ENCODE measurements around the gene SPACA5.
"Not testable (repeated sequence)": the region's sequence is repeated elsewhere in the genome, so short reads cannot be mapped to it uniquely, and the experiment has no call there.

The SPACA5 gene

DNA sequence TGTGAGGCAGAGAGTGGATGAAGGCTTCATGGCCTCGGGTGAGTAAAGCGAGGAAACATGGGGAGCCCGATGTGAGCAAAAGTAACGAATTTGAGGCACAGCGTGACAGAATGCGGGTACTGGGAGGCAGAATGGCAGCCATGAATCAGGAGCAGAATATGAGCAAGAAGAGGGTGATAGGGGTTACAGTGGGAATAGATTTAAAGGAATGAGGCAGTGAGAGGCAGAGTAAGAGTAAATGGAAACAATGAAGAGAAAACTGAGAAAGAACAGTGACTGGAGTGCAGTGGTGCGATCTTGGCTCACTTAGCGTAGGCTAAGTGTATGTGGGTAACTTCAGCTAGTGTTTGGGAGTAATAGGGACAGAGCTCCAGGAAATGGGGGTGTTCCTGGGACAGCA, at the start of gene SPACA5:
Gene SPACA5, plus strand, starts transcription at position 301 of the 400 bp plus-strand sequence. CDS start 815 bp downstream, outside the sequence.
- not testable (repeated sequence) for H3K4me3 ChIP-seq (ENCODE audit: low read depth, low read length)

DNA sequence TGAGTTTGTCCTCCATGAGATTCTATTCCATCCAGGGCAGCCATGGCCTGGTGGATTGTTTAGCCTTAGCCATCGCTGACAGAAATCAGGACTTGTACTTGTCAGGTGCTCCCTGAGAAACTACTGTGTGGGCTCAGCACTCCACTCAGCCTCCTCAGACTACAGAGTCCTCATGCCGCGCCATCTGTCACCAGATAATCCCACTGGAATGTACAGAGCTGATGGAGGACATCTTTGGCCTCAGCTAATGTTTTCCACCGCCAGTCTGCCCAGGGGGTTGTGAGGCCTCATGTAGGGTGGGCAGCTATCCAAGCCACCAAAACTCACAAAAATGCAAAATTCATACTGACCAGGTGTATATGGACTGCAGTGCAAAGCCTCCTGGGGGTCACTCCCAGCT, 48.6 kb upstream of the SPACA5 start:
- H3K4me3 ChIP-seq (ENCODE audit: low read depth, low read length) = not testable (repeated sequence)

DNA sequence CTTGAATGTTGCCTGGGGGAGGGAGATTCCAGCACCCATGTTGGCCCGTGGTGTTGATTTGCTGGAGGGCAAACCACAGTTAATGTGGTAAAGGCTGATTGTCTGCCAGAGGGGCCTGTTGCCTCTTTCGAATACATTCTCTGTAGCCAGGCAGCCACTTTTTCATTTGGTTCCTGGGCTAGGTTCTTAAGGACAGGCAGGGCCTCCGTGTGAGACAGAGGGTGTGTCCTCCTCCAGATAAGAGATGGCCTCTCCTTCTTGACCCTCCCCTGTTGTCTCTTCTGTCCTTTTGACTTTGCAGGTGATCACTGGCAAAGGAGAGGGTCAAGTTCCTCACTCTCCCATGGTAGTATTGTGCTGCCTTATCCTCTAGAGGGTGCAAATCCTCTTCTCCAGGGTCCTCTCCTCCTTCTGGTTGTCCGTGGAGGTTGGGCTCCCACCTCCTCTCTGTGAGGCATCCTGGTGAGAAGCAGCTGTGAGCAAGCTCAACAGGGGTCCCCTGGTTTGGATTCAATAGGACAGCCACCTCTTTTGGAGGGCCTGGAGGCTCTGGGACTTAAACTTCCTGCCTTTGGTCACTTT, 47.9 kb upstream of the SPACA5 start:
- no peak overlapping the region for H3K4me3 ChIP-seq (ENCODE audit: low read depth, low read length)
- TF ChIP-seq, protein P1, sequence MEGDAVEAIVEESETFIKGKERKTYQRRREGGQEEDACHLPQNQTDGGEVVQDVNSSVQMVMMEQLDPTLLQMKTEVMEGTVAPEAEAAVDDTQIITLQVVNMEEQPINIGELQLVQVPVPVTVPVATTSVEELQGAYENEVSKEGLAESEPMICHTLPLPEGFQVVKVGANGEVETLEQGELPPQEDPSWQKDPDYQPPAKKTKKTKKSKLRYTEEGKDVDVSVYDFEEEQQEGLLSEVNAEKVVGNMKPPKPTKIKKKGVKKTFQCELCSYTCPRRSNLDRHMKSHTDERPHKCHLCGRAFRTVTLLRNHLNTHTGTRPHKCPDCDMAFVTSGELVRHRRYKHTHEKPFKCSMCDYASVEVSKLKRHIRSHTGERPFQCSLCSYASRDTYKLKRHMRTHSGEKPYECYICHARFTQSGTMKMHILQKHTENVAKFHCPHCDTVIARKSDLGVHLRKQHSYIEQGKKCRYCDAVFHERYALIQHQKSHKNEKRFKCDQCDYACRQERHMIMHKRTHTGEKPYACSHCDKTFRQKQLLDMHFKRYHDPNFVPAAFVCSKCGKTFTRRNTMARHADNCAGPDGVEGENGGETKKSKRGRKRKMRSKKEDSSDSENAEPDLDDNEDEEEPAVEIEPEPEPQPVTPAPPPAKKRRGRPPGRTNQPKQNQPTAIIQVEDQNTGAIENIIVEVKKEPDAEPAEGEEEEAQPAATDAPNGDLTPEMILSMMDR (IDR thresholded peaks at IDR 0.05; ENCODE audit: borderline replicate concordance, insufficient read depth, low read depth, low read length) = 0 out of 2 replicates have a peak, but pooled peaks have one; percentile 21

DNA sequence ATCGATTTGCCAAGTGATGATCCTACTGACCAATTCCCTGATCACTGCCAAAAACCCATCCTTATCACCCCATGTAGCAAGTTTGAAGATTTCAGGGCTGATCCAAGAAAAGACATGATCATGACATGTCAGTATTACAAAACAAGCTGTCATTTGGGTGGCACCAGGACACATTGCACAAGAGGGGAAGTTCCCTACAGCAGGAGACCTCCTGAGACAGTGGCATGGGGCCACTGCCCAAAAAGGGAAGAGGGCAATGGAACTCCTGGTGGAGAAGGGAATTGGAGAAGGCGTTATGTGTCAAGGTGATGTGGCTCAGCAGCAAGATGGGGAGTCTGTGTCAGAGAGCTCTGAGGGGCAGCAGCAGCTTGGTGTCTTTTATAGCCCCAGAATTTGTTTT, 46.4 kb upstream of the SPACA5 start:
- TF ChIP-seq, protein P1 (IDR thresholded peaks at IDR 0.05; ENCODE audit: borderline replicate concordance, insufficient read depth, low read depth, low read length) = no peak

DNA sequence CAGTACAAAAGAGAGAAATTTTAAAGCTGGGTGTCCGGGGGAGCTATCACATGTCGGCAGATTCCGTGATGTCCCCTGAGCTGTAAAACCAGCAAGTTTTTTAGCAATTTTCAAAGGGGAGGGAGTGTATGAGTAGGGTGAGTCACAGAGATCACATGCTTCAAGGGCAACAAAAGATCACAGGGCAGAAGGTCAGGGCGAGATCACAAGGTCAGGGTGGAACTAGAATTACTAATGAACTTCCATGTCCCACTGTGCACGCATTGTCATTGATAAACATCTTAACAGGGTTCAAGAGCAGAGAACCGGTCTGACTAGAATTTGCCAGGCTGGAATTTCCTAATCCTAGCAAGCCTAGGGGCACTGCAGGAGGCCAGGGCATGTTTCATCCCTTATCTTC, 45.0 kb upstream of the SPACA5 start:
- H3K4me3 ChIP-seq (ENCODE audit: low read depth, low read length) = not testable (repeated sequence)

More for the DNA sequence above, 46.4 kb upstream of the SPACA5 start:
- H3K4me3 ChIP-seq (ENCODE audit: low read depth, low read length) = no peak overlapping the region

DNA sequence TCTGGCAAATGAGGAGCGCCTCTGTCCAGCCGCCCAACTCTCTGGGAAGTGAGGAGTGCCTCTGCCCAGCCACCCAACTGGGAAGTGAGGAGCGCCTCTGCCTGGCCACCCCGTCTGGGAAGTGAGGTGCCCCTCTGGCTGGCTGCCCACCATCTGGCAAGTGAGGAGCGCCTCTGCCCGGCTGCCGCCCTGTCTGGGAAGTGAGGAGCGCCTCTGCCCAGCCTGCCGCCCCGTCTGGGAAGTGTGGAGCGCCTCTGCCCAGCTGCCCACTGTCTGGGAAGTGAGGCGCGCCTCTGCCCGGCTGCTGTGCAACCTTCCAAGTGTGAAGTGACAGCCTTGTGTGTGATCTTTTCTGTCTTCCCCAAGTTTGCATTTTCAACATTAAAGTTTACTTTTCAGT, 41.3 kb upstream of the SPACA5 start:
- not testable (repeated sequence) for H3K4me3 ChIP-seq (ENCODE audit: low read depth, low read length)

DNA sequence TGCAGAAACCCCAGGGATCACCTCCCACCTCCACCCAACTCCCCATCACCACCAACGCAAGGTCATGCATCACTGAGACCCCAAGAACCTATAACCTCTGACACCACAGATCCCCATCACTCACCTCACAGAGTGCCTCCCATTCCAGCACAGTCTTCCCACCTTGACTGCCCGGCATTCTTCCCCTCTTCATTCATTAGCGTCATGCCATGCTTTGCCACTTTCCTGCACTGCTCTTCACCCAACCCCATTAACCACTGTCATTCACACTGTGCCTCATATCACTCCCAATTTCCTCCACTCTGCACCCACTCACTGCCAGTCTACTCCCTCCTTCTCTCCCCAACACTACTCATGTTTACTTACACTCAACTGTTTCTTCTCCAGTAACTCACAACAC, 33.6 kb upstream of the SPACA5 start:
- no peak overlapping the region for H3K4me3 ChIP-seq (ENCODE audit: low read depth, low read length)
- TF ChIP-seq, protein P1 (IDR thresholded peaks at IDR 0.05; ENCODE audit: borderline replicate concordance, insufficient read depth, low read depth, low read length) = no peak

DNA sequence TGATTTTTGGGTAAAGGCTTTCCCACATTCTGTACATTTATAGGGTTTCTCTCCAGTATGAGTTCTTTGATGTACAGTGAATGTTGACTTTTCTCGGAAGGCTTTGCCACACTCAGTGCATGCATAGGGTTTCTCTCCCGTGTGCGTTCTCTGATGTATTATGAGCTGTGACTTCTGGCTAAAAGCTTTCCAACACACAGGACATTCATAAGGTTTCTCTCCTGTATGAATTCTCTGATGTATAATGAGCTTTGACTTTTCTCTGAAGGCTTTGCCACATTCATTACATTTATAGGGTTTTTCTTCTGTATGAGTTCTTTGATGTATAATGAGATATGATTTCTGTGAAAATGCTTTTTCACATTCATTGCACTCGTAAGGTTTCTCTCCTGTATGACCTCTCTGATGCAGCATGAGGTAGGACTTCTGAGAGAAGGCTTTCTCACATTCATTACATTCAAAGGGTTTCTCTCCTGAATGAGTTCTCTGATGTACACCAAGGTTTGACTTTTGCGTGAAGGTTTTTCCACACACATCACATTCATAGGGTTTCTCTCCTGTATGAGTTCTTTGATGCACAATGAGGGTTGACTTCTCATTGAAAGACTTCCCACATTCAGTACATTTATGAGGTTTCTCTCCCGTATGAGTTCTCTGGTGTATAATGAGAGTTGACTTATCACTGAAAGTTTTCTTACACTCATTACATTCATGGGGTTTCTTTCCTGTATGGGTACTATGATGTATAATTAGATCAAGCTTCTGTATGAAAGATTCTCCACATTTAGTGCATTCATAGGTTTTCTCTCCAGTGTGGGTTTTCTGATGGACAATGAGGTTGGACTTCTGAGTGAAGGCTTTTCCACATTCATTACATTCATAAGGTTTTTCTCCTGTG, 30.3 kb upstream of the SPACA5 start:
- TF ChIP-seq, protein P1 (IDR thresholded peaks at IDR 0.05; ENCODE audit: borderline replicate concordance, insufficient read depth, low read depth, low read length) = no peak

DNA sequence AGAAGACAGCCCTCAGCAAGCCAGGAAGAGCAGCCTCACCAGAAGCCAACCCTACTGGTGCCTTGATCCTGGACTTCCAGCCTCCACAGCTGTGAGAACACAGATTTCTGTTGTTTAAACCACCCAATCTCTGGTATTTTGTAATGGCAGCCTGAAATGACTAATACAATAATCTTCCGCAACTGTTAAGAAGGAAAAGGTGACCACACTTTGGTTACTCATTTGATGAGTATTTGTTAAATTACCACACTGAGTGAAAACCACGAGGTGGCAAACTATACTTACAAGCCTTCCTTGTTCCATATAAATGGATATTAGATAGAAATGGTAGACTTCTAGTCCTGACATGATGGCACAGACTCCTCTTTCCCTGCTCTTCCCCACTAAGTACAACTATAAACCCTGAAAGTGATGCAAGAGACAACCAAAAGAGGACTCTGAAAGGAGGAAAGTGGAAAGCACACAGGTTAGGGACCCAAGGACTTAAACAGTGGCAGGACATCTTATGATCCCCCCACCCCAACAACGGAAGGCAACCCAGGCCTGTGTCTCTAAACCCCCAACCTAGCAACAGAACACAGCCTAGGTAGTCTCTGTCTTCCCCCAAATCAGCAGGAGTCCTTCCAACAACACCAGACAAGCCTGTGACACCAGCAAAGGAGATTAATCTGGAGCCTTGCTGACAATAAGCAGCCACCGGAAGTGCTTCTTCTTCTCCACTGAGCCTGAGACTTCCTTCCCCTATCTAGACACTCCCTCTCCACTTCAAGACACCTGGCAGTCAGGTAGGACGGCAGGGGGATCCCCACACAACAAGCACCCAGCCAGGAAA, 15.3 kb upstream of the SPACA5 start:
- no peak overlapping the region for H3K4me3 ChIP-seq (ENCODE audit: low read depth, low read length)
- TF ChIP-seq, protein P1 (IDR thresholded peaks at IDR 0.05; ENCODE audit: borderline replicate concordance, insufficient read depth, low read depth, low read length) = no peak

More for the DNA sequence above, 30.3 kb upstream of the SPACA5 start:
- H3K4me3 ChIP-seq (ENCODE audit: low read depth, low read length) = no peak overlapping the region

Data from GM12875 (cell line).